ENCODE data around the gene EFNA5. TPM values are rescaled to one million over a fixed set of nuclear protein-coding genes. Genes with fewer than 3 reads are reported as not detected.
A peak's percentile ranks its signal among the peaks of the same experiment; 100 is the strongest.
"Not testable (repeated sequence)": the region's sequence is repeated elsewhere in the genome, so short reads cannot be mapped to it uniquely, and the experiment has no call there.

Gene EFNA5
- total RNA-seq, 1 donor from 2014 or later = 11.1 TPM

GRCh38 chr5:107457138-107457537, 213.6 kb downstream of the EFNA5 start:
- no peak for DNase-seq

DNA sequence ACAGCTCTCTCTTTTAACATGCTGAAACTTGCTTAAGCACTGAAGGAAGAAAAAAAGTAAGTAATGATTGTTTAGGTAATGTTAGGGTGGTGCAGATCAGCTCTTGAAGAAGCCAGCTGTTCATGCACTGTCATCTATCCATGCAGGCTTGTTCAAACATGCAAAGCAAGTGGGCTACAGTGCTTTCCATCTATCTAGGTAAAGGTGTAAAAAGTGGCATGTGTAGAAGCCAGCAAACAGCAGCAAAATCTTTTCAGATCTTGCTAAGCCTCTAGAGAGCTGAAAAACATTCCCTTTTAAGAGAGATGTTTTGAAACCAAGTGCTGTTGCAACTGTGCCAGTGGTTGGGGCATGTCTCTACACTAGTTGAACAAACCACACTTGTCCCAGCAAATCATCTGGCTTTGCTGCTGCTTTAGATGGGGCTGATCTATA, 214.4 kb downstream of the EFNA5 start:
- peak; percentile 54 for DNase-seq

GRCh38 chr5:107455111-107455544, 215.6 kb downstream of the EFNA5 start:
- no peak for DNase-seq

DNA sequence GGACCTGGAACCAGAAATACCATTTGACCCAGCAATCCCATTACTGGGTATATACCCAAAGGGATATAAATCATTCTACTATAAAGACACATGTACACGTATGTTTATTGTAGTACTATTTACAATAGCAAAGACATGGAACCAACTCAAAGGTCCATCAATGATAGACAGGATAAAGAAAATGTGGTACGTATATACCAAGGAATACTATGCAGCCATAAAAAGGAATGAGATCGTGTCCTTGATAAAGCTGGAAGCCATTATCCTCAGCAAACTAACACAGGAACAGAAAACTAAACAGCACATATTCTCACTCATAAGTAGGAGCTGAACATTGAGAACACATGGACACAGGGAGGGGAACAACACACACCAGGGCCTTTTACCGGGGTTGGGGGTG, 218.9 kb downstream of the EFNA5 start:
- not testable (repeated sequence) for DNase-seq

GRCh38 chr5:107451028-107451427, 219.7 kb downstream of the EFNA5 start:
- DNase-seq = no peak

GRCh38 chr5:107450531-107450930, 220.2 kb downstream of the EFNA5 start:
- no peak for DNase-seq

GRCh38 chr5:107449369-107449768, 221.4 kb downstream of the EFNA5 start:
- DNase-seq = no peak

DNA sequence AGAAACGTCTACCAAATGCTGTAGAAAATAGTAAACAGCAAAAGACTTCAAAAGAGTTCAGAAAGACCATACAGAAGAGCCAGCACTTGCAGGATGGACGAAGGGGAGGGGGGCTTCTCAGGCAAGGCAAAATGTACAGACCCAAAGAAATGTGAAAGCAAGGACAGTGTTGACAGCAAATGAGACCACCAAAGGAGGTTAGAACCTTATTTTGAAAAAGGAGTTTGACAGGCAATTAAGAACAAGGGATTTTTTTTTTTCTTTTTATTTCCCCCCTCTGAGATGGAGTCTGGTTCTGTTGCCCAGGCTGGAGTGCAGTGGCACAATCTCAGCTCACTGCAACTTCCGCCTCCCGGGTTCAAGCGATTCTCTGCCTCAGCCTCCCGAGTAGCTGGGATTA, 223.2 kb downstream of the EFNA5 start:
- no peak for DNase-seq

DNA sequence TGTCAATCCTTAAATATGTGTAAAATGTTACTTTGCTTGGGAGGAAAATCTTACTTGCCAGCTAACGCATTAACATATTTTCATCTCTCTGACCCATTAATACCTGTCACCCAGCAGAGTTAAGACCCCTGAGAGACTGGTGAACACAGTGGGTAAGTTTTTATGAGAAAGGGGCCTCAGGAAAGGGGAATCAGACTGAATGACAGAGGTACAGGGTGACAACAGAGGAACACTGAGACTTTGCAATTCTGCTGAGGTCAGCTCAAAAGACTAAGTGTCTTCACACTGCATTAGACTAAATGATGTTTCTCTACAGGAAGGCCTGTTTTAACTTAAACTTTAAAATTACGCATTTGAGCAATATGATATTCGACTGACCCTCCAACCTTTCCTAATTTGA, 223.8 kb downstream of the EFNA5 start:
- DNase-seq = no peak

DNA sequence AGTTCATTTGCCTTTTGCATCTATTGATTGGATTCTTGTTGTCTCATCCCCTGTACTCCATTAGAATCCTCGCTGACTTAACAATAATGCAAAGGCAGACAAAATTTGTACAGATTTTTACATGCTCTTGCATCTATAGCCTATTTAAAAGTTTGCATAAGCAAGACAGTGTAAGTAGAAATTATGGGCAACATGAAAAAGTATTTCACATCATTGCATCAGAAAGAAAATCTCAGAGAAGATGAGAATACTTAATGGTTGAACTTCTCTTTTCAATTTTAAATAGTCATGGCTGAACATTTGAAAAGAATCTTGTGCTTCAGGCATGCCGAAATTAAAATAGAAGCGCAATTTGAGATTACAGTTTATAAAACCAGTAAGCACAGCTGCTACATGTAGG, 226.4 kb downstream of the EFNA5 start:
- no peak for DNase-seq

- no peak for DNase-seq
Observed at GRCh38 chr5:107443897-107444296, 226.8 kb downstream of the EFNA5 start.

GRCh38 chr5:107442452-107442851, 228.3 kb downstream of the EFNA5 start:
- DNase-seq = no peak

DNA sequence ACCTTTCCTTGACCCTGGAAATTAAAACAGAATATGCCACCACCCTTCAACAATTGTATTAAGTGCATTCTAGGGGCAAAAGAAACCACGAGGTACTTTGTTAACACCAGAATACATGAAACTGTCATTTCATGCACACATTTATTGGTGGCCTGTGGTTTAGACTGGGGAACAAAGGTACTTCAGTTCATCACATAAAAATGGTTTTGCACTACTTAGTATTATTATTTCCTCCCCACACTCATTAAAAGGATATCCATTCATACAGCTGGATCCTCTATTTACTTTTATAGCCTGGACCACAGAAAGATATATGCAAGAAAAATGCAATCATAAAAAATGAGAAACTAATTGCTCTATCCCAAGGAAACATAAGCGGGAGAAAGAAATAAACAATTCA, 230.9 kb downstream of the EFNA5 start:
- DNase-seq = no peak

GRCh38 chr5:107437986-107438510, 232.7 kb downstream of the EFNA5 start:
- DNase-seq = no peak

GRCh38 chr5:107437154-107437553, 233.6 kb downstream of the EFNA5 start:
- no peak for DNase-seq

DNA sequence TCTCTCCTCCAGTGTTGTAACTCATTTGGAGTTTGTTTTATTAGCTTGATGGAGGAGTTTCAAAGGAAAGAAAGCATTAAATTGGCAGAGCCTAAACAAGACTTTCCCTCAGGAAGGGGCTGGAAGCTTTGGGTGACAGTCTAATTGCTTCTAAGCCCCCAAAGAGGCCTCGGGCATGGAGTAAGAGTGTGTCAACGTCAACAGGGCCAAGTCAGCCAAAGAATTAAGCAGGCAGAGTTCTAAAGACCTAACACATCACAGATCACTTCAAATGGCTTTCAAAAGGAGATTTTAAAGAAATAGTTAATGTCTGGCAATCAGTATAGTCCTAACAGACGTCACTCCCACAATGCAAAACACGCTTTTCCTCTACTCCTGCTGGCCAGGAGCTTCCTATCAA, 234.5 kb downstream of the EFNA5 start:
- no peak for DNase-seq

DNA sequence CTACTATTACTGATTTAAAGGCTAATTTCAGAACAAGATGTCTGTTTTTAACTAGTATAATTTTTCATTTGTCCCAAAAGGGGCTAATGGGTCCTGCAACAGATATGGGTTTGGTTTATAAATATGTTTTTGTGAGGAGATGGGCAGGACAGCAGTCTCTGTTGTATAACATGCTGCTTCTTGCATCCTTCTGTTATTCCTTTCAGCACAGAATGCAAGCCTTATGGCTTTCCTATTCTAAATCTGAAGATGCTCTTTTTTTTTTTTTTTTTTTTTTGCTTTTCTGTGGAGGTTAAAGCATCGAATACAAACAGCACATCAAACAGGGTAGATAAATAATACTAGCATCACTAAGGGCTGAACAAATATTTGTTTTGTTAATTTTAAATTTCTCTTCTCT, 235.7 kb downstream of the EFNA5 start:
- no peak for DNase-seq

GRCh38 chr5:107433646-107434045, 237.1 kb downstream of the EFNA5 start:
- not testable (repeated sequence) for DNase-seq

DNA sequence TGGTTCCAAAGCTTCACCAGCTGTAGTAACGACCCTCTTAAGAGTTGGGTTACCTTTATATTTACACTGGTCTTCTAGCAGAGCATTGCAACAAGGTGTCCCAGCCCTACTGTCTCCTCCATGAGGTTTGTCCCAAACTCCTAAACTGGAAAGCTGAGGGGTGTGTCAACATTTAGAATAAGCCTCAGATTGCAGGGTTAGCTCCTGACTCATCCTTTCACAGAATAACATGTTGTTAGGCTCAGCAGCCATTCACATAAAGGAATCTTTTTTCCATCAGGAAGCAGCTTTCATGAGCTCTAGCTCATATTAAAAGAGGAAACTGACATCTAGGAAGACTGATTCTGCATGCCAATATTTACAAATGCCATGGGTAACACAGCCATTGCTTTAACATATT, 238.7 kb downstream of the EFNA5 start:
- no peak for DNase-seq

DNA sequence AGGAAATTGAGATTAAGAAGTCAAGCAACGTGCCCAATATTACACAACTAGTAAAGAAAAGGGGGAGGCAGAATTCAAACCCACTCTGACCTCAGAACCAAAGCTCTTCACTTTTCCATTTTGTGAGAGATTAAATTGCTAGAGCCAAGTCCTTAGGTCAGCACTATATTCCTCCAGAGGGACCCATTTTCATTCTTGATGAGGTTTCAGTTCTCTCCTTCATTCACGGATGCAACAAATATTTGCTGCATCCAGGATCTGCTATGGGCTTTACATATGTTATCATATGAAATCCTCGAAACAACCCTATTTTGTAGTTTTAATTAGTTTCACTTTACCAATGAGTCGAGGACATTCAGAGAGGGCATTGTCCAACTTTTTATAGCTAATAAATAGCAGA, 239.2 kb downstream of the EFNA5 start:
- no peak for DNase-seq

GRCh38 chr5:107430071-107430625, 240.6 kb downstream of the EFNA5 start:
- peak; percentile 24 for DNase-seq

DNA sequence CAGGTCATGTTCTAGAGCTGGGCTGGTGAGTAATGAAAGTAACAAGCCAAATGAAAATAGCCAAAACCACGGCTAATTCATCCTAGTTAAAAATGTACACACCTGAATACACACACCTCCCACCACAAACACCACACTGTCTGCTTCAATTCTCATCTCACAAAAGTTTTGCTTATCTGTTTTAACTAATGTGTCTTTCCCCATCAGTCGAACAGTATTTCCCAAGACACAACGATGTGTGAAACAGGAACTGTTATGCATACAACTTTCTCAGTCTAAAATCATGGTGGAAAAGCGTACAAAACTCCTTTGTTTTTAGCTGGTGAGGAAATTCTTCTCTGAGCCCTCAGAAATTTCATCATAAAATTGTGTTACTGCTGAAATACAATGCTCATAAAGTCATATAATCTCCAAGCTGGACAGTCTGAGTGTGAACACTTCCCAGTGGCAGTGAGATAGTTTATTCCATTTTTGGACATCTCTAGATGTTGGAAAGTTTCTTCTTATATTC, 242.4 kb downstream of the EFNA5 start:
- DNase-seq = no peak

DNA sequence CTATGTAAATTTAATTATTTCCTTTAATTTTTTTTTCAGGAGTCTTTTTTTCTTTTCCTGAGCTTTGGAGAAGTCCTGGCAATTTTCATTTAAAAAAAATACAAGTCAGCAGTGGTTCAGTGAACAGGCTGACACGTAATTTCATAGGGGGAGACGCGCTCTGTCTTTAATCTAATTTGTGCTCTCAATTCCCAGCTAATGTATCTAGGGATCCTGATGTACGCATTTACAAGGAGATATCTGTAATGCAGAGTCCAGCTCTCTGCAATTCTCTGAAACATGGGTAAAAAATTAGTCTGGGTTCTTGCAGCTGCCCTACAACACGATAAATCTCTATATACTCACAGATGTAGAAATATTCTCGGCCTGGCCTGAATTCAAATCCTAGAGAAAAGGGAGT, 243.9 kb downstream of the EFNA5 start:
- DNase-seq = no peak

DNA sequence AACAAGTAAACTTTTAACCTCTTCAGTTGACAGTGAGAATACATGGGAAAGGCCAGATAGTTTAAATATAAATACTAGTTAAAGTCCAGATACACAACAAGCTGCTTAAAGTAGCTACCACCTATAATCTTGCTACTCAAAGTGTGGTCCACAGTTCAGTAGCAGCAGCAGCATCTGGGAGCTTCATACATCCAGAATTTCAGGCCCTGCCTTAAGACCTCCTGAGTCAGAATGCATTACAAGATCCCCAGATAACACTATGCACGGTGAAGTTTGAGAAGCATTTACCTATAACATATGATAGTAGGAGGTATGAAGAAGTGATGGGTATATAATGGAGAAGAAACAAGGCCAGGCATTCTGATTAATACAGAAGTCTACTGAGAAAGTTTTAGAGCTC, 244.5 kb downstream of the EFNA5 start:
- no peak for DNase-seq

Data from tongue (tissue), 2 donors.